ENCODE data around the gene ZNF213. TPM values are rescaled to one million over a fixed set of nuclear protein-coding genes. Genes with fewer than 3 reads are reported as not detected.
A peak's percentile ranks its signal among the peaks of the same experiment; 100 is the strongest.

ZNF213 gene
- total and polyA plus RNA-seq, 2 experiments from 2014 or later: 7.5 to 10.1 TPM

DNA sequence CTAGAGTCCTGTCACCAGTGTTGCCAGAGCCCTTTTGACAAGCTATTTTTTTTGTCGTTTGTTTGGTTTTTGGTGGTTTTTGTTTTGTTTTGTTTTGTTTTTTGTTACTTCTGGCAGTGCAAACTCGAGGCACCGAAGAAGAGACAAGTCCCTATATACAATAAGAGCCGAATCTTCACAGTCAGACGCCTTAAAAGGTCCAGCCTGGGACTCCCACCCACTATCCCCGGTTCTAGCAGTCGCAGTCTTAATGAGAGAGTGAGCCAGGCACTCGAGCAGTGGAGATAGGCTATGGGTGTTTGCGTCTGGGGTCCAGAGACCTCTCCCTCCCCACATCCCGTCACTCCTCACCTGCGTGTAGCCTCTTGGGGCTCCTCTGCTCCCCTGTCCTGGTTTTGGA, 55.0 kb downstream of the ZNF213 start:
- Histone ChIP-seq H3K4me1 (ENCODE audit: low read depth) (peaks cover 3% of the 10 kb centered on the region), H3K27ac (no peak overlapping the region), H3K27me3 (peaks cover 95% of the 10 kb centered on the region), H3K4me3 (peak overlapping the region; percentile 61), H3K36me3 (no peaks in the 10 kb centered on the region), H3K9me3 (ENCODE audit: low read depth) (no peaks in the 10 kb centered on the region)
- DNase-seq (ENCODE audit: low read depth in 1 of 2, low spot score in 1 of 2): no peak
- TF ChIP-seq, protein P1, sequence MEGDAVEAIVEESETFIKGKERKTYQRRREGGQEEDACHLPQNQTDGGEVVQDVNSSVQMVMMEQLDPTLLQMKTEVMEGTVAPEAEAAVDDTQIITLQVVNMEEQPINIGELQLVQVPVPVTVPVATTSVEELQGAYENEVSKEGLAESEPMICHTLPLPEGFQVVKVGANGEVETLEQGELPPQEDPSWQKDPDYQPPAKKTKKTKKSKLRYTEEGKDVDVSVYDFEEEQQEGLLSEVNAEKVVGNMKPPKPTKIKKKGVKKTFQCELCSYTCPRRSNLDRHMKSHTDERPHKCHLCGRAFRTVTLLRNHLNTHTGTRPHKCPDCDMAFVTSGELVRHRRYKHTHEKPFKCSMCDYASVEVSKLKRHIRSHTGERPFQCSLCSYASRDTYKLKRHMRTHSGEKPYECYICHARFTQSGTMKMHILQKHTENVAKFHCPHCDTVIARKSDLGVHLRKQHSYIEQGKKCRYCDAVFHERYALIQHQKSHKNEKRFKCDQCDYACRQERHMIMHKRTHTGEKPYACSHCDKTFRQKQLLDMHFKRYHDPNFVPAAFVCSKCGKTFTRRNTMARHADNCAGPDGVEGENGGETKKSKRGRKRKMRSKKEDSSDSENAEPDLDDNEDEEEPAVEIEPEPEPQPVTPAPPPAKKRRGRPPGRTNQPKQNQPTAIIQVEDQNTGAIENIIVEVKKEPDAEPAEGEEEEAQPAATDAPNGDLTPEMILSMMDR (IDR thresholded peaks at IDR 0.05; ENCODE audit: low read depth, low read length): no peak

DNA sequence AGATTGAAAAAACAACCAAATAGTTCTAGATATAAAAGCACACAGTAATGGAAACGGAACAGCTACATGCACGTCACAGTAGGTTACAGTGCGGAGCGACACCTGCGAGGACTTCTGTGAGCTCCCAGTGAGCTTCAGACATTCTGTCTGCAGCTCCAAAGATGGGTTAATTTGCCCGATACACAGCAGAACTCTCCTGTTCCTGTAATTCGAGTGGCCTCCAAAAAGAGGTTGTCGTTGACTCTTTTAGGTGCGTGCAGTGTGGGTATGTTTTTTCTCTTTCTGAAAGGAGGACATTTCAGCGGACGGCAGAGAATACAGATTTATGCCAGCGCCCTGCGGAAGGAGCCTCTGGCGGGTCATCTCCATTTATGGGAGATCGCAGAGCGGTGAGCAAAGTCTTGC, 56.1 kb downstream of the ZNF213 start:
- H3K4me3 ChIP-seq: peak overlapping the region; percentile 17
- peaks cover 3% of the 10 kb centered on the region for H3K4me1 ChIP-seq (ENCODE audit: low read depth)
- peak; percentile 12 to 21 for DNase-seq (ENCODE audit: low read depth in 1 of 2, low spot score in 1 of 2)
- H3K27me3 ChIP-seq: peaks cover 89% of the 10 kb centered on the region
- no peaks in the 10 kb centered on the region for H3K9me3 ChIP-seq (ENCODE audit: low read depth)
- TF ChIP-seq, protein P1 (IDR thresholded peaks at IDR 0.05; ENCODE audit: low read depth, low read length): no peak
- no peak overlapping the region for H3K27ac ChIP-seq
- H3K36me3 ChIP-seq: no peaks in the 10 kb centered on the region

Other genes with a start within 250 kb of the ZNF213 start
- 33.2 and 58.7 TPM in 2 replicates for gene FLYWCH1, start 223.1 kb upstream of the ZNF213 start, total RNA-seq
- gene FLYWCH1, start 223.1 kb upstream of the ZNF213 start, polyA plus RNA-seq: 34.7 and 41.1 TPM in 2 replicates
- gene KREMEN2, start 170.8 kb upstream of the ZNF213 start, total RNA-seq: 2.6 and 3.9 TPM in 2 replicates
- 1.3 and 2.5 TPM in 2 replicates for gene KREMEN2, start 170.8 kb upstream of the ZNF213 start, polyA plus RNA-seq
- gene PAQR4, start 165.7 kb upstream of the ZNF213 start, total RNA-seq: 3.1 and 9.9 TPM in 2 replicates
- 3.9 and 11.0 TPM in 2 replicates for gene PAQR4, start 165.7 kb upstream of the ZNF213 start, polyA plus RNA-seq
- gene PKMYT1, start 154.6 kb upstream of the ZNF213 start, total RNA-seq: 26.2 and 28.1 TPM in 2 replicates
- gene PKMYT1, start 154.6 kb upstream of the ZNF213 start, polyA plus RNA-seq: 30.6 and 36.8 TPM in 2 replicates
- 3.2 and 6.3 TPM in 2 replicates for gene CLDN9, start 122.1 kb upstream of the ZNF213 start, total RNA-seq
- 8.4 and 8.5 TPM in 2 replicates for gene CLDN9, start 122.1 kb upstream of the ZNF213 start, polyA plus RNA-seq
- 148 and 210 TPM in 2 replicates for gene CLDN6, start 116.8 kb upstream of the ZNF213 start, total RNA-seq
- gene CLDN6, start 116.8 kb upstream of the ZNF213 start, polyA plus RNA-seq: 244 and 344 TPM in 2 replicates
- gene TNFRSF12A, start 114.7 kb upstream of the ZNF213 start, total RNA-seq: 115 and 122 TPM in 2 replicates
- gene TNFRSF12A, start 114.7 kb upstream of the ZNF213 start, polyA plus RNA-seq: 106 and 142 TPM in 2 replicates
- 48.3 and 50.8 TPM in 2 replicates for gene HCFC1R1, start 111.1 kb upstream of the ZNF213 start, total RNA-seq
- gene HCFC1R1, start 111.1 kb upstream of the ZNF213 start, polyA plus RNA-seq: 109 and 140 TPM in 2 replicates
- gene THOC6, start 111.0 kb upstream of the ZNF213 start, total RNA-seq: 34.8 and 36.9 TPM in 2 replicates
- gene THOC6, start 111.0 kb upstream of the ZNF213 start, polyA plus RNA-seq: 61.3 and 65.7 TPM in 2 replicates
- gene BICDL2, start 98.1 kb upstream of the ZNF213 start, total RNA-seq: not detected in 2 replicates
- gene BICDL2, start 98.1 kb upstream of the ZNF213 start, polyA plus RNA-seq: 0.19 TPM in 1 of 2 replicates, not detected in the other
- gene MMP25, start 88.5 kb upstream of the ZNF213 start, total RNA-seq: 0.03 TPM in 1 of 2 replicates, not detected in the other
- gene MMP25, start 88.5 kb upstream of the ZNF213 start, polyA plus RNA-seq: 4.3 and 5.8 TPM in 2 replicates
- 0.66 TPM in 1 of 2 replicates, not detected in the other for gene IL32, start 69.4 kb upstream of the ZNF213 start, total RNA-seq
- gene IL32, start 69.4 kb upstream of the ZNF213 start, polyA plus RNA-seq: 0.35 TPM in 1 of 2 replicates, not detected in the other
- 0.42 and 0.78 TPM in 2 replicates for gene ZSCAN10, start 35.7 kb upstream of the ZNF213 start, total RNA-seq
- 0.74 TPM in 1 of 2 replicates, not detected in the other for gene ZSCAN10, start 35.7 kb upstream of the ZNF213 start, polyA plus RNA-seq
- 26.7 and 37.3 TPM in 2 replicates for gene ZNF205, start 22.4 kb upstream of the ZNF213 start, total RNA-seq
- gene ZNF205, start 22.4 kb upstream of the ZNF213 start, polyA plus RNA-seq: 13.2 and 14.4 TPM in 2 replicates
- not detected in 2 replicates for gene OR1F1, start 53.2 kb downstream of the ZNF213 start, total RNA-seq
- gene OR1F1, start 53.2 kb downstream of the ZNF213 start, polyA plus RNA-seq: not detected in 2 replicates
- 12.9 and 13.8 TPM in 2 replicates for gene ZNF200, start 100.1 kb downstream of the ZNF213 start, total RNA-seq
- gene ZNF200, start 100.1 kb downstream of the ZNF213 start, polyA plus RNA-seq: 11.0 and 11.1 TPM in 2 replicates
- not detected in 2 replicates for gene MEFV, start 121.6 kb downstream of the ZNF213 start, total RNA-seq
- gene MEFV, start 121.6 kb downstream of the ZNF213 start, polyA plus RNA-seq: not detected in 2 replicates
- gene ZNF263, start 148.5 kb downstream of the ZNF213 start, total RNA-seq: 37.3 and 45.7 TPM in 2 replicates
- gene ZNF263, start 148.5 kb downstream of the ZNF213 start, polyA plus RNA-seq: 18.8 and 29.5 TPM in 2 replicates
- gene TIGD7, start 170.4 kb downstream of the ZNF213 start, total RNA-seq: 8.4 and 10.8 TPM in 2 replicates
- gene TIGD7, start 170.4 kb downstream of the ZNF213 start, polyA plus RNA-seq: 11.0 and 12.5 TPM in 2 replicates
- 25.3 and 37.9 TPM in 2 replicates for gene ZNF75A, start 170.5 kb downstream of the ZNF213 start, total RNA-seq
- gene ZNF75A, start 170.5 kb downstream of the ZNF213 start, polyA plus RNA-seq: 43.4 and 44.1 TPM in 2 replicates
- gene OR2C1, start 220.9 kb downstream of the ZNF213 start, total RNA-seq: 1.1 TPM in 1 of 2 replicates, not detected in the other
- gene OR2C1, start 220.9 kb downstream of the ZNF213 start, polyA plus RNA-seq: 1.0 and 1.4 TPM in 2 replicates